Measurements from ENCODE around the gene PGM1. TPM values are rescaled to one million over a fixed set of nuclear protein-coding genes. Genes with fewer than 3 reads are reported as not detected.

PGM1 gene
- total and polyA plus RNA-seq, 3 experiments from 2014 or later, result 28.3 to 35.1 (median 29.0) TPM

DNA sequence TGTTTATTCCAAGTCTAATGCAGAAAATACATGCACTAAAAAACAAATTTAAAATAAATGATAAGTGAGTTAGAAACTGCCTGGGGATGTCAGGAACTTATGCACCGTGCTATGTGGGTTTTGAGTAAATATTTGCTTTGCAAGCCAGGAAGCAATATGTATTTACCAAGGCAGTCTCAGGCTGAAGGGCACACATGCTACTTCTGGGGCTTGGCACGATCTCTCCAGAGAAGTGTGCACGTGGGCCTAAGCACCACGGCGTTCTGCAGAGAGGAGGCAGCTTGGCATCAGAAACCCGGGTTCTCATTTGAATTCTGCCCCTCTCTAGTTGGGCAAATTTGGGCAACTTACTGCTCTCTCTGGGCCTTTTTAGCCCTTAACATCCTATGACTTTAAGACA, 108.0 kb downstream of the PGM1 start:
- H3K36me3 Mint-ChIP-seq, result no peaks in the 10 kb centered on the region

GRCh38 chr1:63703701-63704107, 110.5 kb downstream of the PGM1 start:
- Histone ChIP-seq H3K4me1 (ENCODE audit: insufficient read depth, low read length) (no peaks in the 10 kb centered on the region), H3K9me3 (ENCODE audit: low read length) (no peaks in the 10 kb centered on the region), H3K27ac (ENCODE audit: low read depth, low read length) (no peak overlapping the region), H3K27me3 (ENCODE audit: insufficient read depth, low read length, poor library complexity, severe bottlenecking) (no peaks in the 10 kb centered on the region), H3K4me3 (ENCODE audit: low read length) (no peak overlapping the region), H3K36me3 (ENCODE audit: insufficient read depth, low read length) (no peaks in the 10 kb centered on the region)
- no peak overlapping the region for H3K27ac Mint-ChIP-seq
- no peak overlapping the region for H3K4me3 Mint-ChIP-seq
- peaks cover 6 to 29% of the 10 kb centered on the region in 2 donors for H3K27me3 Mint-ChIP-seq
- H3K4me1 Mint-ChIP-seq, result no peaks in the 10 kb centered on the region
- DNase-seq, result no peak
- no peaks in the 10 kb centered on the region for H3K9me3 Mint-ChIP-seq
- no peaks in the 10 kb centered on the region for H3K36me3 Mint-ChIP-seq
- ChIA-PET CTCF (no interaction called here), POLR2A (interaction anchor here (0.6 kb wide), 2 partner anchors 9 to 33 kb away, joined by 3 read pairs; no protein-coding TSS in a partner anchor)

More for the DNA sequence above, 108.0 kb downstream of the PGM1 start:
- Histone ChIP-seq H3K4me3 (ENCODE audit: low read length) (no peak overlapping the region), H3K4me1 (ENCODE audit: insufficient read depth, low read length) (no peaks in the 10 kb centered on the region), H3K27ac (ENCODE audit: low read depth, low read length) (no peak overlapping the region), H3K27me3 (ENCODE audit: insufficient read depth, low read length, poor library complexity, severe bottlenecking) (no peaks in the 10 kb centered on the region), H3K9me3 (ENCODE audit: low read length) (no peaks in the 10 kb centered on the region), H3K36me3 (ENCODE audit: insufficient read depth, low read length) (no peaks in the 10 kb centered on the region)
- no peak for DNase-seq
- Mint-ChIP-seq H3K27me3 (peaks cover 15 to 31% of the 10 kb centered on the region in 2 donors), H3K9me3 (no peaks in the 10 kb centered on the region), H3K4me1 (no peaks in the 10 kb centered on the region), H3K27ac (no peak overlapping the region), H3K4me3 (no peak overlapping the region)
- CTCF ChIA-PET, result no interaction called here
- POLR2A ChIA-PET, result no interaction called here

DNA sequence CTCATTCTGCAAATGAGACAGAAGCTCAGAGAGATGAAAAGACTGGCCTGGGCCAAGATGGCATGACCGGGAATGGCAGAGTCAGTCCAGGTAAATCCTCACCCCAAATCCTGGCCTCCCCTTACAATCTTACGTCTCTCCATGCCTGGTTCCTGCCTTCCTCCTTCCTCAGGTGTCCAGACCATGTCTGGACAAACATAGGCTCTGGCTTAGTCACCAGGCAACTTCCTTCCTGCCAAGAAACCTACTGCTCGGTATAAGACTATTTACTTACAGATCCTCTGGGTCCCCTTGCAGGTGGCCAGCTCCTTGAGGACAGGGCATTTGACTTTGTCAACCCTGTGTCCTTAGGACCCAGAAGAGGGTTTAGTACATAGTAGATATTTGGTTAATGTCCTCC, 111.2 kb downstream of the PGM1 start:
- H3K27me3 Mint-ChIP-seq, result peaks cover 6 to 35% of the 10 kb centered on the region in 2 donors
- ChIA-PET CTCF (no interaction called here), POLR2A (no interaction called here)
- Histone ChIP-seq H3K27me3 (ENCODE audit: insufficient read depth, low read length, poor library complexity, severe bottlenecking) (no peaks in the 10 kb centered on the region), H3K36me3 (ENCODE audit: insufficient read depth, low read length) (no peaks in the 10 kb centered on the region), H3K9me3 (ENCODE audit: low read length) (no peaks in the 10 kb centered on the region), H3K4me3 (ENCODE audit: low read length) (no peak overlapping the region), H3K27ac (ENCODE audit: low read depth, low read length) (no peak overlapping the region), H3K4me1 (ENCODE audit: insufficient read depth, low read length) (no peaks in the 10 kb centered on the region)
- DNase-seq, result no peak
- no peaks in the 10 kb centered on the region for H3K9me3 Mint-ChIP-seq
- H3K4me3 Mint-ChIP-seq, result no peak overlapping the region
- H3K36me3 Mint-ChIP-seq, result no peaks in the 10 kb centered on the region
- peak overlapping the region in 1 of 8 donors; percentile 83 for H3K27ac Mint-ChIP-seq
- H3K4me1 Mint-ChIP-seq, result no peaks in the 10 kb centered on the region

DNA sequence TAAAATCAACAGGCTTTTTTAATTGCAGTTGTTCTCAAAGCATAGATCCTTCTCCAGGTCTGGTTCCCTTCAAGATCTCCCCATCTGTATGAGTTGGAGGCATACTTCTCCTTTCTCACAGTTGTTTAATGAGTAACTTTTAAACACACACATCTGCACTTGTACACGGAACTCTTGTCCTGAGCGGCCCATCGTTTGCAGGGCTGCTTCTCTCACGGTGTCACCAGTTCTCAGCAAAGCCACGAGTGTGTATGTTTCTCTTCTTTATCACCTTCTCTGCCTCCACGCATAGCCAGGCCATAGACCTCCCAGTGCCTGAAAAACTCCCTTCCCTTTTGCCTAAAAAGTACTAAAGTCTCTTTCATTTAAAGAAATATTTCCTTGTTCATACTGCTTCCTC, 111.9 kb downstream of the PGM1 start:
- H3K27ac Mint-ChIP-seq, result no peak overlapping the region
- Histone ChIP-seq H3K4me3 (ENCODE audit: low read length) (no peak overlapping the region), H3K9me3 (ENCODE audit: low read length) (no peaks in the 10 kb centered on the region), H3K27me3 (ENCODE audit: insufficient read depth, low read length, poor library complexity, severe bottlenecking) (no peaks in the 10 kb centered on the region), H3K36me3 (ENCODE audit: insufficient read depth, low read length) (no peaks in the 10 kb centered on the region), H3K27ac (ENCODE audit: low read depth, low read length) (no peak overlapping the region), H3K4me1 (ENCODE audit: insufficient read depth, low read length) (no peaks in the 10 kb centered on the region)
- no peak overlapping the region for H3K4me3 Mint-ChIP-seq
- POLR2A ChIA-PET, result no interaction called here
- H3K4me1 Mint-ChIP-seq, result no peaks in the 10 kb centered on the region
- H3K36me3 Mint-ChIP-seq, result no peaks in the 10 kb centered on the region
- CTCF ChIA-PET, result no interaction called here
- DNase-seq, result no peak
- H3K9me3 Mint-ChIP-seq, result no peaks in the 10 kb centered on the region
- peaks cover 8 to 35% of the 10 kb centered on the region in 2 donors for H3K27me3 Mint-ChIP-seq

GRCh38 chr1:63709267-63709828, 116.1 kb downstream of the PGM1 start:
- peaks cover 6 to 22% of the 10 kb centered on the region in 2 donors for H3K27me3 Mint-ChIP-seq
- no peaks in the 10 kb centered on the region for H3K36me3 Mint-ChIP-seq

More at GRCh38 chr1:63709267-63709828, 116.1 kb downstream of the PGM1 start:
- CTCF ChIA-PET, result no interaction called here
- Histone ChIP-seq H3K27ac (ENCODE audit: low read depth, low read length) (no peak overlapping the region), H3K27me3 (ENCODE audit: insufficient read depth, low read length, poor library complexity, severe bottlenecking) (no peaks in the 10 kb centered on the region), H3K9me3 (ENCODE audit: low read length) (no peaks in the 10 kb centered on the region), H3K4me1 (ENCODE audit: insufficient read depth, low read length) (no peaks in the 10 kb centered on the region), H3K4me3 (ENCODE audit: low read length) (no peak overlapping the region), H3K36me3 (ENCODE audit: insufficient read depth, low read length) (no peaks in the 10 kb centered on the region)
- Mint-ChIP-seq H3K9me3 (no peaks in the 10 kb centered on the region), H3K4me3 (no peak overlapping the region), H3K4me1 (no peaks in the 10 kb centered on the region), H3K27ac (no peak overlapping the region)
- POLR2A ChIA-PET, result no interaction called here
- DNase-seq, result no peak

Other genes starting within 250 kb of the PGM1 start
- gene ALG6, start 225.8 kb upstream of the PGM1 start, total RNA-seq, result 10 to 100 TPM; 21.2 to 24.6 TPM
- gene ALG6, start 225.8 kb upstream of the PGM1 start, polyA plus RNA-seq, result 25.6 TPM
- 10 to 100 TPM; 45.0 to 49.0 TPM for gene ITGB3BP, start 70.2 kb upstream of the PGM1 start, total RNA-seq
- 25.0 TPM for gene ITGB3BP, start 70.2 kb upstream of the PGM1 start, polyA plus RNA-seq
- 1 to 10 TPM; 6.7 to 7.4 TPM for gene EFCAB7, start 69.9 kb upstream of the PGM1 start, total RNA-seq
- 4.5 TPM for gene EFCAB7, start 69.9 kb upstream of the PGM1 start, polyA plus RNA-seq
- not detected for gene ROR1, start 180.6 kb downstream of the PGM1 start, total RNA-seq
- gene ROR1, start 180.6 kb downstream of the PGM1 start, polyA plus RNA-seq, result not detected